GM19455 (cell line): Measurements from ENCODE around the gene SLC35G6.

Source experiments
- ATAC-seq: cut with Tn5 transposase; IDR thresholded peaks from one replicate; pipeline ENCODE4 v1.9.1; 2021; ENCODE audit not compliant: unreplicated experiment

SLC35G6 gene

DNA sequence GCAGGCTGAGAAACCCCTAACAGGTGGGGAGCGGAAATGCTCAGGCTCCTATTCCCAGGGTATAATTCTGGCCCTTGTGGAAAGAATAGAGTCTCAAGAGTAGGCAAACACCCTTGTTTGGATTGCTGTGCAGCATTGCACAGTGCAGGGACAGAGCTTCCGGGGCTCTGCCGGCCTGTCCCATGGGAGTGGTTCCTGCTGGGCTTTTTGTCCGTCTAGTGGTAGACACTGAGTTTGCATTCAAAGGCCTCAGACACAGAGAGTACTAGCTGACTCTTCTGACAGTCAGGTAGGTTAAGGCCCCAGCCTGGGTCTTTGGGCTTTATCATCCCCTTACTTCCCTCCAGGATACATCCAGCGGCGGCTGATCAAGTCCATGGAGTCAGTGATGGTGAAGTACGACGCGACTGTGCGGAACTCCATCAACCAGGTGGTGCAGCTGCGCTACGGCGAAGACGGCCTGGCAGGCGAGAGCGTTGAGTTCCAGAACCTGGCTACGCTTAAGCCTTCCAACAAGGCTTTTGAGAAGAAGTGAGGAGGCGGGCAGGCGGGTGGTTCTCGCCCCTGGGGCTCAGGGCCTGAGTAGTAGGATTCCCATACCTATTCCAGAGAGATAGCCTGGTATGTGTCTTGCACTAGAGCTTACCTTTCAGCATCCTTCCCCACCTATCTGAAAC is 21.1 kb downstream of the SLC35G6 start:
- no peak for ATAC-seq

GRCh38 chr17:7502987-7503386 is 21.7 kb downstream of the SLC35G6 start:
- no peak for ATAC-seq

DNA sequence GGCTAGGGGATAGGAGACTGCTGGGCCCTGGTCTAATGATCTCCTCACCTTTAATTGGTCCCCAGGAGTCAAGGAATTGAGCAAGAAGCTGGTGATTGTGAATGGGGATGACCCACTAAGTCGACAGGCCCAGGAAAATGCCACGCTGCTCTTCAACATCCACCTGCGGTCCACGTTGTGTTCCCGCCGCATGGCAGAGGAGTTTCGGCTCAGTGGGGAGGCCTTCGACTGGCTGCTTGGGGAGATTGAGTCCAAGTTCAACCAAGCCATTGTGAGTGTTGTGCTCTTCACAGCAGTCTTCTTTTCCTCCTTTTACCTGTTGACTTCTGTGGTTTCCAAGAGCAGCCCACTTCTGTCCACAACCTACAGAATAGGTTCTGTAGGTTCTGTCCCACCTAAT is 22.3 kb downstream of the SLC35G6 start:
- no peak for ATAC-seq

DNA sequence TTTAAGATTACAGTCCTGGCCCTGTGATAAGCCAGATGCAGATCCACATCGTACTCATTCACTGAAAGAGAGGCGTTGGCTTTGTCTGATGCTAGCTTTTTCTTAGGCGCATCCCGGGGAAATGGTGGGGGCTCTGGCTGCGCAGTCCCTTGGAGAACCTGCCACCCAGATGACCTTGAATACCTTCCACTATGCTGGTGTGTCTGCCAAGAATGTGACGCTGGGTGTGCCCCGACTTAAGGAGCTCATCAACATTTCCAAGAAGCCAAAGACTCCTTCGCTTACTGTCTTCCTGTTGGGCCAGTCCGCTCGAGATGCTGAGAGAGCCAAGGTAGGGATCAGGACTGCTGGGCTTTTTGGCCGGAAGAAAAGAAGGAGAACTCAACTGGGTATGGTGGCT is 26.9 kb downstream of the SLC35G6 start:
- ATAC-seq, result no peak

GRCh38 chr17:7508846-7509245 is 27.6 kb downstream of the SLC35G6 start:
- no peak for ATAC-seq

GRCh38 chr17:7509937-7510336 is 28.7 kb downstream of the SLC35G6 start:
- no peak for ATAC-seq

- ATAC-seq, result no peak
Measured at GRCh38 chr17:7511108-7511507, 29.9 kb downstream of the SLC35G6 start.

GRCh38 chr17:7512105-7512504 is 30.9 kb downstream of the SLC35G6 start:
- ATAC-seq, result no peak

DNA sequence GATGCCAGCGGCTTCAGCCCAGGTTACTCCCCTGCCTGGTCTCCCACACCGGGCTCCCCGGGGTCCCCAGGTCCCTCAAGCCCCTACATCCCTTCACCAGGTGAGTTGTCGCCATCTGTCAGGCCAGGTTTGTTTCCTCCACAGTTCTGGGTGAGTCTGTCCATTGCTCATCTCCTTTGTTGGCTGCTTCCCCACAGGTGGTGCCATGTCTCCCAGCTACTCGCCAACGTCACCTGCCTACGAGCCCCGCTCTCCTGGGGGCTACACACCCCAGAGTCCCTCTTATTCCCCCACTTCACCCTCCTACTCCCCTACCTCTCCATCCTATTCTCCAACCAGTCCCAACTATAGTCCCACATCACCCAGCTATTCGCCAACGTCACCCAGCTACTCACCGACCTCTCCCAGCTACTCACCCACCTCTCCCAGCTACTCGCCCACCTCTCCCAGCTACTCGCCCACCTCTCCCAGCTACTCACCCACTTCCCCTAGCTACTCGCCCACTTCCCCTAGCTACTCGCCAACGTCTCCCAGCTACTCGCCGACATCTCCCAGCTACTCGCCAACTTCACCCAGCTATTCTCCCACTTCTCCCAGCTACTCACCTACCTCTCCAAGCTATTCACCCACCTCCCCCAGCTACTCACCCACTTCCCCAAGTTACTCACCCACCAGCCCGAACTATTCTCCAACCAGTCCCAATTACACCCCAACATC is 31.7 kb downstream of the SLC35G6 start:
- ATAC-seq, result no peak

- no peak for ATAC-seq
Measured at GRCh38 chr17:7513850-7514419, 32.7 kb downstream of the SLC35G6 start.

DNA sequence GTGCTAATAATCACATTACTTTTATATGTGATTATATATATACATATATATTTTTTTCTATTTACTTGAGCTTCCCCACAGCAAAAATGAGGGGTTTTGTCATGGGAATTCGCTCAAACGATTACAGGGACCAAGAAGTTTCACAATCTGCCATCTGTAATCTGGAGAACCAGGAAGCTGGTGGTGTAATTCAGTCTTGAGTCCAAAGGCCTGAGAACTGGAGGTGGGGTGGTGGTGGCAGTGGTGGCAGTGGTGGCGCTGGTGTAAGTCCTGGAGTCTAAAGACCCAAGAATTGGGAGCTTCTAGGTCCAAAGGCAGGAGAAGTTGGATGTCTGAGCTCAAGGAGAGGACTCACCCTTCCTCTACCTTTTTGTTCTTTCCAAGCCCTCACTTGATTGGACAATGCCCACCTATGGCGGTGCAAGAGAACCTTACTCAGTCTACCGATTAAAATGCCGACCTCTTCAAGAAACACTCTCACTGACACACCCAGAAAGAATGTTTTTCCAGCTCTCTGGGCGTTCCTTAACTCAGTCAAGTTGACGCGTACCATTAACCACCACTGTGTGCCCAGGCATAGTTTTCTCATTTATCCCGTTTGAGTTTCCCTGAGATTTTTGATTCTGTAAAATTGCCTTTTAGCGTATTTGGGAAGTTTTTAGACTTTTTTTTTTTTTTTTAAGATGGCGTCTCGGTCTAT is 34.8 kb downstream of the SLC35G6 start:
- no peak for ATAC-seq

DNA sequence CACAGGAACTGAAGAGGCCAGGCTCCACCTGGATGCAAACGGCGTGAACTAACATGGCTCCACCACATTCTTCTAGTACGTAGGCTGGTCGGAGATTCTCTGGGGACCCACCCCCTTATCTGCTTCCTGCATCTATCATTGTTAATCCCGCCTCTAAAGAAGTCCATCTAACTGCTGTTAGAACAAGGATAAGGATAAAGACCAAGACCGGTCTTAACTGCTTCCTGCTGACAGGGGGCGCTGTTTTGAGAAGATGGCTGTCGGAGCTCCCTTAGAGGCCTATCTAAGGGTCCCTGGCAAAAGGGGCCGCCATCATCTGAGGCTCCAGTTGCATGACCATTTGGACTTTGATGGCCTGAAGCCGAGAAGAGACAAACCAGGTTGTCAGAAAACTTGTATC is 41.8 kb downstream of the SLC35G6 start:
- no peak for ATAC-seq

GRCh38 chr17:7528842-7529241 is 47.6 kb downstream of the SLC35G6 start:
- no peak for ATAC-seq

DNA sequence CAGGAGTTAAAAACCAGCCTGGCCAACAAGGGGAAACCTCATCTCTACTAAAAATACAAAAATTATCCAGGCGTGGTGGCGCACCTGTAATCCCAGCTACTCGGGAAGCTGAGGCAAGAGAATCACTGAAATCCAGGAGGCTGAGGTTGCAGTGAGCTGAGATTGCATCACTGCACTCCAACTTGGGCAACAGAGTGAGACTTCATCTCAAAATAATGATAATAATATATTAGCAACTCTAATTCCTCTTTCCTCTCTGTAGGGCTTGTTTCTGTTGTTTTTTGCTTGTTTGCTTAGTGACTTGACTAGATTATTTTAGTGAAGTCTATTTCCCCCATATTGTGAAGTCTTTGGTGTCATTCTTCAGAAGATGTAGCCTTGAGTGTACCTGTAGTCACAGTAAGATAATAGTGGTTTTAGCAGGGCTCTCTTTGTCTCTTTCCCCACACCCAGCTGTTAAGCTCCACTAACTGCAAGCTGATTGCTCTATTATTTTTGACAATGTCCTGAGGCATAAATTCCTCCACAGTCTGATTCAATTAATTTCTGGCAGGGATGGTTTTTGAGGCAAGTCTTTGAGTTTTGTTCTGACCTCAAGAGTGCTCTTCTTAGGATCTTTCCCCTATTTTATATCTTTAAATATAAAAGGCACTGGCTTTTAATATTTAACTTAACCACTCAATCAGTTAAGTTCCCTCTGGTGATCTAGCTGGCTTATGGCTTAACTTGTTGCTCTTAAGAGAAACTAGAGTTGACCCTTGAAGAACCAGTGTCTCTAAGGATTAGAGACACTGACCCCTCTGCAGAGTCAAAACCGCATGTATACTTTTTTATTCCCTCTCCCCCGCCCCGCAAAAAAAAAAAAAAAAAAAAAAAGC is 49.0 kb downstream of the SLC35G6 start:
- ATAC-seq, result no peak
